ENCODE data around the gene CYP27B1. TPM values are rescaled to one million over a fixed set of nuclear protein-coding genes. Genes with fewer than 3 reads are reported as not detected.

CYP27B1 gene
- 12.6 and 27.5 TPM in 2 replicates for total RNA-seq (2022)
- percentile 67 among the genes with signal in this experiment for Bru-seq, nascent RNA
- BruChase-seq, experiment 1, labeled RNA remaining after a 6-hour chase, result percentile 71 among the genes with signal in this experiment
- BruChase-seq, experiment 2, labeled RNA remaining after a 2-hour chase, result percentile 70 among the genes with signal in this experiment
- long read RNA-seq, transcript CYP27B1-201 (9 exons, 2,540 nt), result major isoform, 6 of 61 reads
- long read RNA-seq, partial matches to known transcripts, result 51 of 61 reads
- long read RNA-seq, other reads (novel, unspliced or antisense), result 4 of 61 reads

- Mint-ChIP-seq H3K4me1 (ENCODE audit: insufficient read depth, unreplicated experiment) (peaks cover 39% of the 10 kb centered on the region), H3K27me3 (ENCODE audit: insufficient read depth, unreplicated experiment) (no peaks in the 10 kb centered on the region), H3K36me3 (ENCODE audit: insufficient read depth, unreplicated experiment) (peaks cover 18% of the 10 kb centered on the region), H3K27ac (ENCODE audit: low read depth, unreplicated experiment) (peak within 1 kb of the TSS; percentile 89), H3K4me3 (ENCODE audit: unreplicated experiment) (peak within 1 kb of the TSS; percentile 89), H3K9me3 (ENCODE audit: unreplicated experiment) (no peaks in the 10 kb centered on the region)
- no TSS peak for BruUV-seq (replicated peaks)
- POLR2A ChIA-PET, result interaction anchor here (0.7 to 2.5 kb wide), 18 partner anchors 8 to 243 kb away, joined by 3 to 26 read pairs (median 5); partner anchors contain the start of genes CDK4, CTDSP2, MARCHF9 and MBD6
- TF ChIP-seq CTCF (IDR thresholded peaks at IDR 0.05; ENCODE audit: unreplicated experiment), result no peak
- peak; percentile 92 for DNase-seq (ENCODE audit: unreplicated experiment)
- CTCF ChIA-PET, result interaction anchor here (0.6 to 2.9 kb wide), 11 partner anchors 10 to 221 kb away, joined by 3 to 12 read pairs (median 4); partner anchors contain the start of gene TSFM
- intact Hi-C loops (cut with micrococcal nuclease), result no loop called here
These were observed at the start of gene CYP27B1 for GRCh38 chr12:57766464-57767304. CYP27B1 (minus strand) TSS chr12:57767078; CDS start chr12:57767041, 37 bp downstream.

- peaks cover 5% of the 10 kb centered on the region for H3K4me1 Mint-ChIP-seq (ENCODE audit: insufficient read depth, unreplicated experiment)
- CTCF ChIA-PET, result interaction anchor here (0.6 to 4.3 kb wide), 7 partner anchors 9 to 233 kb away, joined by 3 to 18 read pairs (median 4); no protein-coding TSS in a partner anchor
- POLR2A ChIA-PET, result no interaction called here
- intact Hi-C loops (cut with micrococcal nuclease), result no loop called here
- no peak for TF ChIP-seq CTCF (IDR thresholded peaks at IDR 0.05; ENCODE audit: unreplicated experiment)
- H3K4me3 Mint-ChIP-seq (ENCODE audit: unreplicated experiment), result no peak overlapping the region
- H3K27me3 Mint-ChIP-seq (ENCODE audit: insufficient read depth, unreplicated experiment), result no peaks in the 10 kb centered on the region
- no peak for DNase-seq (ENCODE audit: unreplicated experiment)
- peaks cover 26% of the 10 kb centered on the region for H3K36me3 Mint-ChIP-seq (ENCODE audit: insufficient read depth, unreplicated experiment)
- BruUV-seq (replicated peaks), result no TSS peak
- H3K9me3 Mint-ChIP-seq (ENCODE audit: unreplicated experiment), result no peaks in the 10 kb centered on the region
- H3K27ac Mint-ChIP-seq (ENCODE audit: low read depth, unreplicated experiment), result no peak overlapping the region
These were observed 49.4 kb upstream of the CYP27B1 start for GRCh38 chr12:57816001-57816854.

GRCh38 chr12:57815177-57816000, 48.5 kb upstream of the CYP27B1 start:
- no peak overlapping the region for H3K27ac Mint-ChIP-seq (ENCODE audit: low read depth, unreplicated experiment)
- H3K27me3 Mint-ChIP-seq (ENCODE audit: insufficient read depth, unreplicated experiment), result no peaks in the 10 kb centered on the region
- DNase-seq (ENCODE audit: unreplicated experiment), result no peak
- no TSS peak for BruUV-seq (replicated peaks)
- peaks cover 10% of the 10 kb centered on the region for H3K4me1 Mint-ChIP-seq (ENCODE audit: insufficient read depth, unreplicated experiment)
- peaks cover 18% of the 10 kb centered on the region for H3K36me3 Mint-ChIP-seq (ENCODE audit: insufficient read depth, unreplicated experiment)
- CTCF ChIA-PET, result interaction anchor here (1.0 to 4.3 kb wide), 5 partner anchors 8 to 232 kb away, joined by 3 to 18 read pairs (median 4); no protein-coding TSS in a partner anchor
- H3K9me3 Mint-ChIP-seq (ENCODE audit: unreplicated experiment), result no peaks in the 10 kb centered on the region
- H3K4me3 Mint-ChIP-seq (ENCODE audit: unreplicated experiment), result no peak overlapping the region
- POLR2A ChIA-PET, result no interaction called here
- intact Hi-C loops (cut with micrococcal nuclease), result no loop called here
- no peak for TF ChIP-seq CTCF (IDR thresholded peaks at IDR 0.05; ENCODE audit: unreplicated experiment)

Data from MCF 10A (cell line).